ENCODE results near the gene CEMIP. TPM values are rescaled to one million over a fixed set of nuclear protein-coding genes. Genes with fewer than 3 reads are reported as not detected.

The CEMIP gene
- total RNA-seq, 1 donor from 2014 or later = 0.52 TPM

DNA sequence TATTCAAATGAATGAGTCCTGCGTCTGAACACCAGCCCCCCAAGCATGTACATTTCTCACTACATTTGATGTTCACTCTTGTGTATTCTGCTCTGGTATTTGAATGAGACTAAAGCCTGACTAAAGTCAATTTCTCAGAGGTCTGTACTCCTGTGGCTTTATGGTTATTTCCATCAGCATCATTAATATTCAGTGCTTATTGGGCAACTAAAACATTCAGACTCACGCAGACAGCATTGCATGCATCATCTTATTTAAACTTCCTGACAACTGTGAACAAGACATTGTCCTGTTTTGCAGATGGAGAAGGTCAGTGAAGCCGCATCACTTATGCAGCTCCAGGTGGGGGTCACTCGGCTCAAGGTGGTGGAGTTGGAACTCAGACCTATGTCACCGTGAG, 11.1 kb downstream of the CEMIP start:
- H3K4me1 ChIP-seq (ENCODE audit: control insufficient read depth in 3 of 3, insufficient read depth in 3 of 3, low read length in 3 of 3) = no peaks in the 10 kb centered on the region
- H3K9ac ChIP-seq (ENCODE audit: low read depth in 1 of 3, low read length in 3 of 3) = no peak overlapping the region
- H3K36me3 ChIP-seq (ENCODE audit: control insufficient read depth in 3 of 3, insufficient read depth in 3 of 3, low read length in 3 of 3) = no peaks in the 10 kb centered on the region
- H3K4me3 ChIP-seq (ENCODE audit: low read length in 3 of 3) = no peak overlapping the region
- H3K27me3 ChIP-seq (ENCODE audit: control insufficient read depth in 3 of 3, insufficient read depth in 3 of 3, low read length in 3 of 3) = peaks cover 0 to 11% (median 7%) of the 10 kb centered on the region in 3 donors
- no peaks in the 10 kb centered on the region for H3K9me3 ChIP-seq (ENCODE audit: control insufficient read depth in 3 of 3, low read length in 3 of 3)
- H3K27ac ChIP-seq (ENCODE audit: low read depth, low read length) = no peak overlapping the region

- Histone ChIP-seq H3K9me3 (ENCODE audit: control insufficient read depth in 3 of 3, low read length in 3 of 3) (no peaks in the 10 kb centered on the region), H3K9ac (ENCODE audit: low read depth in 1 of 3, low read length in 3 of 3) (no peak overlapping the region), H3K27ac (ENCODE audit: low read depth, low read length) (no peak overlapping the region), H3K4me1 (ENCODE audit: control insufficient read depth in 3 of 3, insufficient read depth in 3 of 3, low read length in 3 of 3) (no peaks in the 10 kb centered on the region), H3K36me3 (ENCODE audit: control insufficient read depth in 3 of 3, insufficient read depth in 3 of 3, low read length in 3 of 3) (no peaks in the 10 kb centered on the region), H3K27me3 (ENCODE audit: control insufficient read depth in 3 of 3, insufficient read depth in 3 of 3, low read length in 3 of 3) (peaks cover 0 to 10% (median 6%) of the 10 kb centered on the region in 3 donors), H3K4me3 (ENCODE audit: low read length in 3 of 3) (no peak overlapping the region)
Measured at GRCh38 chr15:80791004-80791403, 11.8 kb downstream of the CEMIP start.

DNA sequence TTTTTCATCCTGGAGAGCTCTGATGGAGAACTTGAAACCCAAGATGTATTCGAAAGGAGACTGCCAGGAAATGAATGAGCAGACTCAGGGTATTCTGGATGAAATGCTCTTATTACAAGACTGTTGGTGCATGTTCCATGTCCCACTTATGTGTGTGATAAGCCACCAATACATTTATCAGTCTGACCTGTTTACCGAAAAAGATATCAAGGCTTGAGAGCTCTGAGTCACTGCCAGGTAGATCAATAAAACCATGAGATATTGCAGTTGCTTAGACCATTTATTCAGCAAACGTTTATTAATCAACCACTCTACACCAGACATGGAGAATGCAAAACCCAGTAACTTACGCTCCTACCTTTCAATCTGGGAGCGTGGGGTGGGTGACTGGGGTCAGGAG, 17.2 kb downstream of the CEMIP start:
- peaks cover 0 to 7% (median 6%) of the 10 kb centered on the region in 3 donors for H3K27me3 ChIP-seq (ENCODE audit: control insufficient read depth in 3 of 3, insufficient read depth in 3 of 3, low read length in 3 of 3)
- no peaks in the 10 kb centered on the region for H3K4me1 ChIP-seq (ENCODE audit: control insufficient read depth in 3 of 3, insufficient read depth in 3 of 3, low read length in 3 of 3)
- no peaks in the 10 kb centered on the region for H3K36me3 ChIP-seq (ENCODE audit: control insufficient read depth in 3 of 3, insufficient read depth in 3 of 3, low read length in 3 of 3)
- no peaks in the 10 kb centered on the region for H3K9me3 ChIP-seq (ENCODE audit: control insufficient read depth in 3 of 3, low read length in 3 of 3)
- no peak overlapping the region for H3K4me3 ChIP-seq (ENCODE audit: low read length in 3 of 3)
- no peak overlapping the region for H3K27ac ChIP-seq (ENCODE audit: low read depth, low read length)
- no peak overlapping the region for H3K9ac ChIP-seq (ENCODE audit: low read depth in 1 of 3, low read length in 3 of 3)

DNA sequence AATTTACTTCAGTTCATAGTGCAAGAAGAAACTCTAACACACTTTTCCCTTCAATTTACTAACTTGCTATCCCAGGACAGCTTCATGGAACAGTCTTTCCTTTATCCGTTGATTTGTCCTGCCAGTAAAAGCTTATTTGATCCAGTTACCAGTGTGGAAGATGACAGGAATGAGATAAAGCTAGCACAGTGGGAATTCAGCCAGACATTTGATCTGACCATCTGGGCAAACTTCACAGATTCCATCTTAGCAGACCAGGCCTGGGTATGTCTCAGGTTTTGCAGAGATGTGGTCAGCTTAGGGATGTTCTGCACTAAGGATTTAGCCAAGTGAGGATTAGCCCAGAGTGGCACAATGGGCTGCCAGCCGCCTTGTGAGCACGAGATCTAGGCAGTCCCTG, 19.7 kb downstream of the CEMIP start:
- Histone ChIP-seq H3K27ac (ENCODE audit: low read depth, low read length) (no peak overlapping the region), H3K4me1 (ENCODE audit: control insufficient read depth in 3 of 3, insufficient read depth in 3 of 3, low read length in 3 of 3) (no peaks in the 10 kb centered on the region), H3K4me3 (ENCODE audit: low read length in 3 of 3) (no peak overlapping the region), H3K9ac (ENCODE audit: low read depth in 1 of 3, low read length in 3 of 3) (no peak overlapping the region), H3K36me3 (ENCODE audit: control insufficient read depth in 3 of 3, insufficient read depth in 3 of 3, low read length in 3 of 3) (no peaks in the 10 kb centered on the region), H3K9me3 (ENCODE audit: control insufficient read depth in 3 of 3, low read length in 3 of 3) (no peaks in the 10 kb centered on the region), H3K27me3 (ENCODE audit: control insufficient read depth in 3 of 3, insufficient read depth in 3 of 3, low read length in 3 of 3) (peaks cover 0 to 7% (median 2%) of the 10 kb centered on the region in 3 donors)

DNA sequence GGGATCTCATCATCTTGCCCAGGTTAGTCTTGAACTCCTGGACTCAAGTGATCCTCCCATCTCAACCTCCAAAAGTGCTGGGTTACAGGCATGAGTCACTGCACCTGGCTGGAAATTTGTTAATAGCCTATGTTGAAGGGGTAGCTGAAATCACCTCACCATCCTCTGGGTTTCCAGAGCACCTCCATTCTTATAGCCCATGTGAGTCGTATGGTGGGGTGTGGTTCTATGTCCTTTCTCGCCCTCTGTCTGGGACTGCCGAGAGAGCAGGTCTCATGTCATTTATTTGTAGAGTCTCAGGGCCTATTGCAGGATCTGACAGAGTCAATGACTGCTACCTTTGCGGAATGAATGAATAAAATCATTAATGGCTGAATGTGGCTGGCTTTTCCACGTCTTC, 20.9 kb downstream of the CEMIP start:
- Histone ChIP-seq H3K36me3 (ENCODE audit: control insufficient read depth in 3 of 3, insufficient read depth in 3 of 3, low read length in 3 of 3) (no peaks in the 10 kb centered on the region), H3K4me1 (ENCODE audit: control insufficient read depth in 3 of 3, insufficient read depth in 3 of 3, low read length in 3 of 3) (no peaks in the 10 kb centered on the region), H3K27ac (ENCODE audit: low read depth, low read length) (no peak overlapping the region), H3K27me3 (ENCODE audit: control insufficient read depth in 3 of 3, insufficient read depth in 3 of 3, low read length in 3 of 3) (peaks cover 0 to 5% (median 5%) of the 10 kb centered on the region in 3 donors), H3K4me3 (ENCODE audit: low read length in 3 of 3) (no peak overlapping the region), H3K9me3 (ENCODE audit: control insufficient read depth in 3 of 3, low read length in 3 of 3) (no peaks in the 10 kb centered on the region), H3K9ac (ENCODE audit: low read depth in 1 of 3, low read length in 3 of 3) (no peak overlapping the region)

DNA sequence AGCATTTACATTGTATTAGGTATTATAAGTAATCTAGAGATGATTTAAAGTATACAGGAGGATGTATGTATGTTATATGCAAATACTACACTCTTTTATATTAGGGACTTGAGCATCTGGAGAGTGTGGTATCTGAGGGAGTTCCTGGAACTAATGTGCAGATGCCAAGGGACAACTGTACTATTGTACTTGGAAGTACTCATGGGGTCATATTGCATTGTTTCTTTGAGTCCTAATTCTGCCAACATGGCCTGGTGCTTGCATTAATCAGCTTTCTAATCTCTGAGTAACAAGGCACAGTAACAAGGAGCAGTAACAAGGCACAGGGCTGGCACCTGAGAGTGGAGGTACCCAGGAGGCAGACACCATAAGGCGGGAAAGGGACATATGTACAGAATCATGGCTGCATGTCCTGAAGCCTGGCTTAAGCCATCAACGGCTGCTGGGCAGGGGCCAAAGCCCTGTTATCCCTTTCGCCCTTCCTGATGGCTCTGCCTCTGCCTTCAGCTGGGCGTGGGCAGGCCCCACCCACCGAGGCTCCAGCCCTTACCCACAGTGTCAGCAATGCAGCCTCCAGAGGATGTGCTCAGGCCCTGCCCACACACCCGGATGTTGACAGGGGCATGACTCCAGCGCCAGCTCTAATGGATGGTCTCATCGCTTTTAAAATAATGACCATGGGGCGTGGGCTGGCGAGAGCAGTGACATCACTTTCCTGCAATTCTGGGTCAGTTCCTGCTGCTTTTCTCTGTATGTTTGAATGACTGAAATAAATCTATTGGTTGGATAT, 22.9 kb downstream of the CEMIP start:
- Histone ChIP-seq H3K4me1 (ENCODE audit: control insufficient read depth in 3 of 3, insufficient read depth in 3 of 3, low read length in 3 of 3) (no peaks in the 10 kb centered on the region), H3K27me3 (ENCODE audit: control insufficient read depth in 3 of 3, insufficient read depth in 3 of 3, low read length in 3 of 3) (peaks cover 0 to 6% (median 0%) of the 10 kb centered on the region in 3 donors), H3K9me3 (ENCODE audit: control insufficient read depth in 3 of 3, low read length in 3 of 3) (no peaks in the 10 kb centered on the region), H3K36me3 (ENCODE audit: control insufficient read depth in 3 of 3, insufficient read depth in 3 of 3, low read length in 3 of 3) (no peaks in the 10 kb centered on the region), H3K4me3 (ENCODE audit: low read length in 3 of 3) (no peak overlapping the region), H3K9ac (ENCODE audit: low read depth in 1 of 3, low read length in 3 of 3) (no peak overlapping the region), H3K27ac (ENCODE audit: low read depth, low read length) (no peak overlapping the region)

GRCh38 chr15:80803580-80804525, 24.7 kb downstream of the CEMIP start:
- Histone ChIP-seq H3K4me1 (ENCODE audit: control insufficient read depth in 3 of 3, insufficient read depth in 3 of 3, low read length in 3 of 3) (no peaks in the 10 kb centered on the region), H3K4me3 (ENCODE audit: low read length in 3 of 3) (no peak overlapping the region), H3K36me3 (ENCODE audit: control insufficient read depth in 3 of 3, insufficient read depth in 3 of 3, low read length in 3 of 3) (no peaks in the 10 kb centered on the region), H3K27me3 (ENCODE audit: control insufficient read depth in 3 of 3, insufficient read depth in 3 of 3, low read length in 3 of 3) (peaks cover 0 to 10% (median 0%) of the 10 kb centered on the region in 3 donors), H3K27ac (ENCODE audit: low read depth, low read length) (no peak overlapping the region), H3K9ac (ENCODE audit: low read depth in 1 of 3, low read length in 3 of 3) (no peak overlapping the region), H3K9me3 (ENCODE audit: control insufficient read depth in 3 of 3, low read length in 3 of 3) (no peaks in the 10 kb centered on the region)

DNA sequence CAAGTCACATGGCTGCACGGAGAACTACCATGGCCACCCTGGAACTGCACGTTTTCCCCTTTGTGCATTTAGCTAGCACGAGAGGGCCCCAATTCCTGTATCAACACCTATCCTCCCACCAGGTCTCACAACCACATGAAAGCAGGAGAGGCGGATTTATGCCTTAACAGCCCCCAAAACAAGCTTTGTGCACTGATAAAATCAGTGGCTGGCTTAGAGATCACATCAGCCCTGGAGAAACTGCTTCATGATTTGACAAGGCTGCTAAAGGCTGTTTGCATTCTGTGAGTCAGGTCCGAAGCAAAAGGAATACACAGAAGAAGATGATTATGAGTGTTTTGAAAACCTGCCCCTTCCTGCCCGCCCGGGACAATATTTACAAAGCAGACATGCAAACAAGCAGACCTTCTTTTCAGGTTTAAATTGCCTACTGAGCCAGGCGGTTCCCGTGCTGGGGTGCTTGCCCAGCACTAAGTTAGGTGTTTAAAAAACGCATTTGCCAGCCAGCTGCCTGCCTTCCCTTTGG, 25.9 kb downstream of the CEMIP start:
- Histone ChIP-seq H3K9me3 (ENCODE audit: control insufficient read depth in 3 of 3, low read length in 3 of 3) (no peaks in the 10 kb centered on the region), H3K27me3 (ENCODE audit: control insufficient read depth in 3 of 3, insufficient read depth in 3 of 3, low read length in 3 of 3) (peaks cover 0 to 10% (median 0%) of the 10 kb centered on the region in 3 donors)

GRCh38 chr15:80811781-80812315, 32.7 kb downstream of the CEMIP start:
- Histone ChIP-seq H3K36me3 (ENCODE audit: control insufficient read depth in 3 of 3, insufficient read depth in 3 of 3, low read length in 3 of 3) (no peaks in the 10 kb centered on the region), H3K9ac (ENCODE audit: low read depth in 1 of 3, low read length in 3 of 3) (no peak overlapping the region), H3K9me3 (ENCODE audit: control insufficient read depth in 3 of 3, low read length in 3 of 3) (no peaks in the 10 kb centered on the region), H3K27ac (ENCODE audit: low read depth, low read length) (no peak overlapping the region), H3K4me1 (ENCODE audit: control insufficient read depth in 3 of 3, insufficient read depth in 3 of 3, low read length in 3 of 3) (no peaks in the 10 kb centered on the region), H3K27me3 (ENCODE audit: control insufficient read depth in 3 of 3, insufficient read depth in 3 of 3, low read length in 3 of 3) (peaks cover 0 to 3% (median 0%) of the 10 kb centered on the region in 3 donors), H3K4me3 (ENCODE audit: low read length in 3 of 3) (no peak overlapping the region)

More for the DNA sequence above, 25.9 kb downstream of the CEMIP start:
- Histone ChIP-seq H3K9ac (ENCODE audit: low read depth in 1 of 3, low read length in 3 of 3) (no peak overlapping the region), H3K36me3 (ENCODE audit: control insufficient read depth in 3 of 3, insufficient read depth in 3 of 3, low read length in 3 of 3) (no peaks in the 10 kb centered on the region), H3K27ac (ENCODE audit: low read depth, low read length) (no peak overlapping the region), H3K4me3 (ENCODE audit: low read length in 3 of 3) (no peak overlapping the region), H3K4me1 (ENCODE audit: control insufficient read depth in 3 of 3, insufficient read depth in 3 of 3, low read length in 3 of 3) (no peaks in the 10 kb centered on the region)
